Left colon (tissue), 2 donors: Measurements from ENCODE around the gene RCOR1. TPM values are rescaled to one million over a fixed set of nuclear protein-coding genes. Genes with fewer than 3 reads are reported as not detected.
A peak's percentile ranks its signal among the peaks of the same experiment; 100 is the strongest.

Source experiments
- ATAC-seq: fragments of 200-7000 bp; cut with Tn5 transposase; one replicate; pipeline ENCODE4 v1.9.1; 2020; ENCODE audit warnings: mild to moderate bottlenecking, moderate library complexity
- DNase-seq, 2 donors: peaks; one replicate each; pipeline ENCODE4 v3.0.0-alpha.2; 2020
- intact Hi-C, 2 donors: fragments of 100-400 bp; cut with DNase I in 1 of 2; cut with micrococcal nuclease in 1 of 2; formaldehyde crosslinking; loops; one replicate each; pipeline versions ENCODE4 v1.11.2 to v1.14.0; 2022; cut with DNase I, micrococcal nuclease
- total RNA-seq, 2 donors: library from RNA; stranded (reverse); fragmentation: NEBNext Ultra II Directional; extraction: Animal tissue kit (Norgen Biotek cat#: 25700); gene quantifications; one replicate each; pipeline ENCODE4 v1.2.1, GENCODE V29; 2021
- donor health status: DM: no; HTN: no; CAD: no.
- donor health status: DM: yes; HTN: yes; CAD: no.

The RCOR1 gene
- total RNA-seq, 2 donors from 2014 or later, result 35.7 to 36.2 TPM

DNA sequence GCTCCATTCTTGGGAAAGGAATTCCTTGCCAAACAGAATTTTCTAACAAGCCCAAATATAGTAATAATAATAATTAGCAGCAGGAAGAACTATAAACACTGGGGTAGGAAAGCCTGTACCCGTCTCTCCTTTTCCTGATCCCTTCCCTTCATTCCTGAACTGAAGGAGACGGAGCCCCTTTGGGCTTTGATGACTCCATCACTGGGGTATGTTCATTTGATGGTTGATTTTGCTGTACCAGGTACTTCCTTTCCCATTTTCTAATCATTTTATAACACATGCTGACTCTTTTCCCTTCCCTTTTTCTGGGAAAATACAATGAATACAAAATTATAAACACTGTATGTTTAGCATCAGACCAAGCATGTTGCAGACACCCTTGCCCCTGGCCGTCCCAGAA, 3.6 kb upstream of the RCOR1 start:
- ATAC-seq, result no peak
- intact Hi-C loops, result no loop called here
- no peak for DNase-seq

- ATAC-seq, result no peak
- intact Hi-C loops, result loop anchor here in 1 of 2 donors (5.0 kb wide), 1 partner anchor 63 kb away; no protein-coding TSS in a partner anchor
- DNase-seq, result no peak
These were observed 2.6 kb upstream of the RCOR1 start for GRCh38 chr14:102589761-102590290.

DNA sequence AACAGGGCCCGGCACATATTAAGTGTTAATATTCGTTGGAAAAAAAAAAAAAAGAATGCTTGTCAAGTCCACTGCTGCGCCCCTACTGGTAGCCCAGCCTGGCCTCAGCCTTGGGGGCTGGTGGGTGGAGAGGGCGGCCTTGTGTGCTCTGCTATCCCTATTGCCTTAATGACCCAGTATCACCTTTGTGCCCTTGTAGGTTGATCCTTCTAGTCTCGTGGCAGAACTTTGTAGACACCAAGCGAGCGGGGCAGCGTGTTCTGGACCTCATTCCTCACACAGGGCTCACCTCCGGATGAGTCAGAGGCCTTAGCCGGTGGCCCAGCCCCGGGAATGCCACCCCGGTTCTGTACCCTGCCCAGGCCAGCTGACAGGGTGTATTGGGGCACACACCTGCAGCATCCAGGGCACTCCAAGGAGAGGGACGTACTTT, 1.8 kb upstream of the RCOR1 start:
- ATAC-seq, result no peak
- DNase-seq, result peak; percentile 39 to 49
- intact Hi-C loops, result loop anchor here in 1 of 2 donors (5.0 kb wide), 1 partner anchor 63 kb away; no protein-coding TSS in a partner anchor

GRCh38 chr14:102591372-102591943, 991 bp upstream of the RCOR1 start:
- intact Hi-C loops, result loop anchor here in 1 of 2 donors (5.0 kb wide), 1 partner anchor 64 kb away; no protein-coding TSS in a partner anchor
- DNase-seq, result peak; percentile 55 to 63
- ATAC-seq, result peak; percentile 3

DNA sequence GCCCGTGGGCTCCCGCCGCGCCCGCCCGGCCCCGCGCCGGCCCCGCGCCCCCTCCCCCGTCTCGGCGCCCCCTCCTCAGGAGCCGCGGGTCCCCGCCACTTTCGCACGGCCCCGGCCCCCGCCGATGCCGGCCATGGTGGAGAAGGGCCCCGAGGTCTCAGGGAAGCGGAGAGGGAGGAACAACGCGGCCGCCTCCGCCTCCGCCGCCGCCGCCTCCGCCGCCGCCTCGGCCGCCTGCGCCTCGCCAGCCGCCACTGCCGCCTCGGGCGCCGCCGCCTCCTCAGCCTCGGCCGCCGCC, 263 bp downstream of the RCOR1 start:
- intact Hi-C loops, result loop anchor here in 1 of 2 donors (5.0 kb wide), 1 partner anchor 65 kb away; no protein-coding TSS in a partner anchor

DNA sequence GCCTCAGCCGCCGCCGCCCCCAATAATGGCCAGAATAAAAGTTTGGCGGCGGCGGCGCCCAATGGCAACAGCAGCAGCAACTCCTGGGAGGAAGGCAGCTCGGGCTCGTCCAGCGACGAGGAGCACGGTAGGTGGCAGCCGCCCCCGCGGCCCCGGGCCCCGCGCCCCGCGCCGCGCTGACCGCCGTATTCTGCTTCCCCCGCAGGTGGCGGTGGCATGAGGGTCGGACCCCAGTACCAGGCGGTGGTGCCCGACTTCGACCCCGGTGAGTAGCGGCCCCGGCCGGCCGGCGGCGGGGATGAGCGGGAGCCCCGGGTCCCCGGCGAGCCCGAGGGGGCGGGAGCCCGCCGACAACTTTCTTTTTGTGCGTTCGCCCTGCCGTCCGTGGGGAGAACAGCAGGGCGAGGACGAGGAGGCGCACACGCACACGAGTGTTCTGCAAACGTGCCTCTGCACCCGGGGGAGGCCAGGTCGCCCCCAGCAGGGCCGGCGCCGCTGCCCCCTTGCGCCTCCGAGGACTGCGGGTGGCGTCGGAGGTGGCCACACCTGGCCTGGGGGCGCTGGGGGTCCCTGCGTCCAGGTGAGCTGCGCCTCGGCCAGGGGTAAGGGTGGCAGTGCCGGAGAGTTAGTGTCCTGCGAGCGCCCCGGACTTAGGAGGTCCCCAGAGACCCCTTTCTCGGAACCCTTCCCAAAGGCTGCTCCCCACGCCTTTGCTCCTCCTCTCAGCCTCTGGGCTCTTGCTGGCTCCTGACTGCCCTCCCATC, 794 bp downstream of the RCOR1 start:
- intact Hi-C loops, result loop anchor here in 1 of 2 donors (5.0 kb wide), 1 partner anchor 66 kb away; no protein-coding TSS in a partner anchor
- peak; percentile 17 for ATAC-seq

More for the DNA sequence above, 263 bp downstream of the RCOR1 start:
- no peak for ATAC-seq
- DNase-seq, result no peak

GRCh38 chr14:102593825-102594137, 1.3 kb downstream of the RCOR1 start:
- ATAC-seq (no peak), DNase-seq (no peak)
- intact Hi-C loops, result loop anchor here in 1 of 2 donors (5.0 kb wide), 1 partner anchor 66 kb away; no protein-coding TSS in a partner anchor

More for the DNA sequence above, 794 bp downstream of the RCOR1 start:
- DNase-seq, result peak; percentile 54 to 61

- DNase-seq (peak; percentile 77 to 85), ATAC-seq (peak; percentile 38)
- intact Hi-C loops, result loop anchor here in 1 of 2 donors (5.0 kb wide), 1 partner anchor 67 kb away; no protein-coding TSS in a partner anchor
These were observed 2.2 kb downstream of the RCOR1 start for GRCh38 chr14:102594514-102595175.

DNA sequence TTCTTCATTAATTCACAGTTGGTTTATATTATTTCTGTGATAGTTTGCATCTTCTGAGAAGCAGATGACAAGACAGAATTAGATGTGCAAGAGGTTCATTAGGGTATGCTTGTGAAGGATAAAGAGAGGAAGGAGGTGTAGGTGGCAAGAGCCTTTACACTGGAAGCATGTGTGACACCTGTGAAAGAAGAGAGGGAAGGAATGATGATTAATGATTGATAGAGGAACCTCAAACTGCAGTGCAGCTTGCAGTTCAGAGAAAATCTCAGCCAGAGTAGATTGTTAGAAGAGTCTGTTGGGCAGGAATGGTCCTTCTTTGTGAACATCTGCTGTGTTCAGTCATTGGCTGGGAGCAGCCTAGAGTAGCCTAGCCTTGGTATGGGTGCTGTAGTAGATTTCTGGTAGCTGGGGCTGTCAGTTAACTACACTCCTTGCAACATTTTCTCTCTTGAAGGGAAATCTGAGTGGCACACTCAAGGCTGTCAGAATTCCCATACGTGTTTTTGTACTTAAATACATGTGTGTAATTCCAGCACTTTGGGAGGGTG, 9.0 kb downstream of the RCOR1 start:
- ATAC-seq (no peak), DNase-seq (no peak)
- intact Hi-C loops, result no loop called here

DNA sequence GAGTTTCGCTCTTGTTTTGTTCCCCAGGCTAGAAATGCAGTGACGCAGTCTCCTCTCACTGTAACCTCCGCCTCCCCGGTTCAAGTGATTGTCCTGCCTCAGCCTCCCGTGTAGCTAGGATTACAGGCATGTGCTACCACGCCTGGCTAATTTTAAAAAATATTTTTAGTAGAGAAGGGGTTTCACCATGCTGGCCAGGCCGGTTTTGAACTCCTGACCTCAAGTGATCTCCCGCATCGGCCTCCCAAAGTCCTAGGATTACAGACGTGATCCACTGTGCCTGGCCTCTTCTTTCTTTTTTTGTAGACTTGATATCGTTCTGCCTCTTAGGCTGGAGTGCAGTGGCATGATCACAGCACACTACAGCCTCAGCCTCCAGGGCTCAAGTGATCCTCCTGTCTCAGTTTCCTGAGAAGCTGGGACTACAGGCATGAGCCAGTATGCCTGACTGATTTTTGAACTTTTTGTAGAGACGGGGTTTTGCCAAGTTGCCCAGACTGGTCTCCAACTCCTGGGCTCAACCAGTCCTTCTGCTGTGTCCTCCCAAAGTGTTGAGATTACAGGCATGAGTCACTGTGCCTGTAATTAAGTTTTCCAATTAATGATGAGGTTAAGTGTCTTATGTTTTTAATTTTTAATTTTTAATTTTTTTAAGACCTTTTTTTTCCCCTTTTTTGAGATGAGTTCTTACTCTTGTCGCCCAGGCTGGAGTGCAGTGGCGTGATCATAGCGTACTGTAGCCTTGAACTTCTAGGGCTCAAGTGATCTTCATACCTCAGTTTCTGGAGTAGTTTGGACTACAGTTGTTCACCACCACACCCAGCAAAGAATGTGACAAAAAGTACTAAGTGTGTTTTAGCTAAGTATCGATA, 10.2 kb downstream of the RCOR1 start:
- ATAC-seq, result no peak
- intact Hi-C loops, result no loop called here
- no peak for DNase-seq

DNA sequence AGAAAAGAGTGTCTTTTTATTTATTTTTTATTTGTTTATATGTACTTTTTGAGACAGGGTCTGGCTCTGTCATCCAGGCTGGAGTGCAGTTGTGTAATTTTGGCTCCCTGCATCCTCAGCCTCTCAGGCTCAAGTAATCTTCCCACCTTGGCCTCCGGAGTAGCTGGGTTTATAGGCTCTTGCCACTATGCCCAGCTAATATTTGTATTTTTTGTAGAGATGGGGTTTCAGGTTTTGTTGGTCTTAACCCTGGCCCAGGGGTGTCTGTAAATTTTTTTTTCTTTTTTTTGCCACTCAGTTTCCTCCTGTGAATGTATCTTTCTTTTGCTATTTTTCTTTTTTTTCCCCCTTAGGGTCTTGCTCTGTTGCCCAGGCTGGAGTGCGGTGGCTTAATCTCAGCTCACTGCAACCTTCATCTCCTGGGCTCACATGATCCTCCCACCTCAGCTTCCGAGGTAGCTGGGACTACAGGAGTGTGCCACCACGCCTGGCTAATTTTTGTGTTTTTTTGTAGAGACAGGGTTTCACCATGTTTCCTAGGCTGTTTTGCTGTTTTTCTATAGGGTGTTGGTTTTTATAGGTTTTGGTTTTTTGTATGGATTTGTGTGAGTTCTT, 11.0 kb downstream of the RCOR1 start:
- DNase-seq (no peak), ATAC-seq (no peak)
- intact Hi-C loops, result no loop called here

DNA sequence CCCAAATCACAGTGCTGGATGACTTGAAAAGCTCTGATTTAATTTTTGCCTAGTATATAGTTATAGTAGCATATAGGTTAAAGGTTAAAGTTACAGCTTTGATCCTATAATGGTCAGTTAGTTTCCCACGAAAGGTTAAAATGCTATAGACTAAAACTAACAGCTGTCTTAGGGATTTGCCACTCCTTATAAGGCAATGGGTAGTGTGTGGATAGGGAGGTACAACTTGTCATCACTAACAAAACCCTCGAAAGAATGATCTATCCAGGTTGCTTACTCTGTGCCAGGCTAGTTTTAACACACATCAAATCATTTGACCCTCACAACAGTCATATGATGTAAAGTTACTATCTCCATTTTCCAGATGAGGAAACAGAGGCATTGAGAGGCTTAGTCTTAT, 11.7 kb downstream of the RCOR1 start:
- intact Hi-C loops, result no loop called here
- ATAC-seq, result no peak
- DNase-seq, result no peak

DNA sequence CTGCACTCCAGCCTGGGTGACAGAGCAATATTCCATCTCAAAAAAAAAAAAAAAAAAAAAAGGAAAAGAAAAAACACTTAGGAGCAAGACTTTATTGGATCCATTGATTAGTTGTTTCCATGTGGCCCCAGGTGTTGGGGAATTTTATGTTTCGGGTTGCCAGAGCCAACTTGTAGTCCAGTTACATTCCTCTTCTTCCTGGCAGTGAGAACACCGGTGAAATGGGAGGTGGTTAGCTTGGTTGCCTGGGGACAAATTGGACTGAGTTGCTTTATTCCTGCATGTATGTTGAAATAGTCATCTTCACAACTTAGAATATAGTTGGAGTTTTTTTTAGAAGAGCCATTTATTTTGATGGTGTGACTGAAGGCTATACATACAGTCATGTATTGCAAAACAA, 12.6 kb downstream of the RCOR1 start:
- no peak for ATAC-seq
- intact Hi-C loops, result no loop called here
- DNase-seq, result no peak

DNA sequence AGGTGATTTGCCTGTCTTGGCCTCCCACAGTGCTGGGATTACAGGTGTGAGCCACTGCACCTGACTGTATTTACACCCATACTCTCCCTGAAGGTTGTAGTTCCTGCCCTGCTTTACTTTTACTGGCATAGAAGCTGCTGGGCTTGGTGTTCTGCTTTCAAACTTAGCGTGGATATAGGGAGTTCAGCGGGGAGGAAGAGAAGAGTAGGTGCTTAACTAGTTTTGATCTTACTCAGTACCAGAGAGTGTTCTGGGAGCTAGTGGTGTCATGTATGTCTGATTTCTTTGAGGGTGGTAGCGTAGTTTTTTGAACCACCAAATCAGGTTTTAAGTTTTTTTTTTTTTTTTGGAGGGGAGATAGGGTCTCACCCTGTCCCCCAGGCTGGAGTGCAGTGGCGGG, 13.8 kb downstream of the RCOR1 start:
- intact Hi-C loops, result no loop called here
- DNase-seq, result no peak
- no peak for ATAC-seq

GRCh38 chr14:102608064-102608446, 15.6 kb downstream of the RCOR1 start:
- intact Hi-C loops, result no loop called here
- DNase-seq, result no peak
- ATAC-seq, result no peak

DNA sequence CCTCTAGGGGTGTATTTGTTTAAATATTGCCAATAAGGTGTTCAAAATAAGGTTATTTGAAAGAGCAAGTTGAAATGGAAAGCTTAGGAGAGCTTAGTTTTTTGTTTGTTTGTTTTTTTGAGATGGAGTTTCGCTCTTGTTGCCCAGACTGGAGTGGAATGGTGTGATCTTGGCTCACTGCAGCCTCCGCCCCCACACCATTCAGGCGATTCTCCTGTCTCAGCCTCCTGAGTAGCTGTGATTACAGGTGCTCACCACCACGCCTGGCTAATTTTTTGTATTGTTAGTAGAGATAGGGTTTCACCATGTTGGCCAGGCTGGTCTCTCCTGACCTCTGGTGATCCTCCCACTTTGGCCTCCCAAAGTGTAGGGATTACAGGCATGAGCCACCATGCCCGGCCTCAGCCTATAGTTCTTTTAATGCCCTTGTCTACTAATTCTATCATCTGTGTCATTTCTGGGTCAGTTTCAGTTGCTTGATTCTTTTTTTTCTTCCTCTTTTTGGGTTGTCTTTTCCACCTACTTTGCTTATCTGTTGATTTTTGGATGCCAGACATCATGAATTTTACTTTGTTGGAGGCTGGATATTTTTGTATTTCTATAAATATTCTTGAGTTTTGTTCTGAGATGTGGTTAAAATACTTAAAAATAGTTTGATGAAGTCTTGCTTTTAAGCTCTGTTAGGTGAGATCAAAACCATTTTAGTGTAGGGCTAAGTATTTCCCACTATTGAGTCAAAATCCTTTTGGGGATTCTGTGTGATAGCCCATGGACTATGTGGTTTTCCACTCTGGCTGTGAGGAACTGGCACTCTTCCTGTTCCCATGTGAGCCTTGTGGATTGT, 18.7 kb downstream of the RCOR1 start:
- intact Hi-C loops, result no loop called here
- no peak for ATAC-seq
- no peak for DNase-seq

DNA sequence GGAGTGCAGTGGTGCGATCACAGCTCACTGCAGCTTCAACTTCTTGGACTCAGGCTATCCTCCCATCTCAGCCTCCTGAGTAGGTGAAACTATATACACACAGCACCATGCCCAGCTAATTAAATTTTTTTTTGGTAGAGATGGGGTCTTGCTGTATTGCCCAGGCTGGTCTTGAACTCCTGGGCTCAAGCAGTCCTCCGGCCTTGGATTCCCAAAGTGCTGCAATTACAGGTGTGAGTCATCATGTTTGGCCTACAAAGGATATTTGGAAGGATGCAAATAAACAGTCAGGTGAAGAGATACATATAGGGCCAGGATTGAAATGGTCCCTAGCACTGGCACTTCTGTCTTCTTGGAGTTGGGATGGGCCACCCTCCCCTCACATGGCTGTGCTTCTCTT, 23.9 kb downstream of the RCOR1 start:
- intact Hi-C loops, result no loop called here
- ATAC-seq, result no peak
- no peak for DNase-seq
